ENCODE data around the gene LRRC56.

LRRC56 gene

GRCh38 chr11:565921-566509 is 28.7 kb downstream of the LRRC56 start:
- no peak for TF ChIP-seq TAF1 (IDR thresholded peaks at IDR 0.05; ENCODE audit: borderline replicate concordance, insufficient read depth, low read length)
- no peak for TF ChIP-seq FOXP2 (optimal IDR thresholded peaks at IDR 0.05; ENCODE audit: borderline replicate concordance, extremely low read depth, extremely low read length, insufficient read depth)
- 0 out of 2 replicates have a peak, but pooled peaks have one; percentile 40 for TF ChIP-seq POLR2AphosphoS5 (IDR thresholded peaks at IDR 0.05; ENCODE audit: low read depth, low read length)
- no peak for TF ChIP-seq SIN3A (IDR thresholded peaks at IDR 0.05; ENCODE audit: borderline replicate concordance, insufficient read depth, low read length)
- TF ChIP-seq REST (IDR thresholded peaks at IDR 0.05; ENCODE audit: insufficient read depth in 1 of 2, low read depth in 2 of 2, low read length in 2 of 2) = no peak

DNA sequence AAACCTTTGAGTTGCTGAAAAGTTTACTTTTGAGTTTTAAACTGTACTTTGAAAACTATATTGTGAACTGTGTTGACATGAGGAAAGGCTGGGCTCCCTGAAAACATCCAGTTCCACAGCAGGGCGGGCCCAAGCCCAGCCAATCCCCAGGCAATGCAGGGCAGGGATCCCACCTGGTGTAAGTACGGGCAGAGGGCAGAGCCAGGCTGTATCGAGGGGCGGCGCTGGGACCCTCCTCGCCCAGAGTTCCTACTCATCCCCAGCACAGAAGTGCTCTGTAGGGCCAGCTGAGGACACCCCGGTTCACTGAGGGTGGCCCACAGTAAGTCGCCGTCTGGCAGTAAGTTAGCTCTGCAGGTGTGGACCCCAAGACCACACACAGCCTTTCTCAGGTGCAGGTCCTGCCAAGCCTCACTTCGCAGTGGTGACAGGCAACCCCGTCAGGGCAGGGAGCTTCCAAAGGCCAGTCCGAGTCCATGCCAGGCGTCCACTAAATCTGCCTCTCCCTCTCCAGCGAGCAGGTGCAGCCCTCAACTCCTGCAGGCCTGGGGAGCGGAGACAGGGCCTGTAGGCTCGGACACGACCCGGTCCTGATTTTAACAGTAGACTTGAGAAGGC is 29.8 kb downstream of the LRRC56 start:
- no peak for TF ChIP-seq FOXP2 (optimal IDR thresholded peaks at IDR 0.05; ENCODE audit: borderline replicate concordance, extremely low read depth, extremely low read length, insufficient read depth)
- TF ChIP-seq TAF1 (IDR thresholded peaks at IDR 0.05; ENCODE audit: borderline replicate concordance, insufficient read depth, low read length) = no peak
- TF ChIP-seq POLR2AphosphoS5 (IDR thresholded peaks at IDR 0.05; ENCODE audit: low read depth, low read length) = no peak
- no peak for TF ChIP-seq REST (IDR thresholded peaks at IDR 0.05; ENCODE audit: insufficient read depth in 1 of 2, low read depth in 2 of 2, low read length in 2 of 2)
- no peak for TF ChIP-seq SIN3A (IDR thresholded peaks at IDR 0.05; ENCODE audit: borderline replicate concordance, insufficient read depth, low read length)

DNA sequence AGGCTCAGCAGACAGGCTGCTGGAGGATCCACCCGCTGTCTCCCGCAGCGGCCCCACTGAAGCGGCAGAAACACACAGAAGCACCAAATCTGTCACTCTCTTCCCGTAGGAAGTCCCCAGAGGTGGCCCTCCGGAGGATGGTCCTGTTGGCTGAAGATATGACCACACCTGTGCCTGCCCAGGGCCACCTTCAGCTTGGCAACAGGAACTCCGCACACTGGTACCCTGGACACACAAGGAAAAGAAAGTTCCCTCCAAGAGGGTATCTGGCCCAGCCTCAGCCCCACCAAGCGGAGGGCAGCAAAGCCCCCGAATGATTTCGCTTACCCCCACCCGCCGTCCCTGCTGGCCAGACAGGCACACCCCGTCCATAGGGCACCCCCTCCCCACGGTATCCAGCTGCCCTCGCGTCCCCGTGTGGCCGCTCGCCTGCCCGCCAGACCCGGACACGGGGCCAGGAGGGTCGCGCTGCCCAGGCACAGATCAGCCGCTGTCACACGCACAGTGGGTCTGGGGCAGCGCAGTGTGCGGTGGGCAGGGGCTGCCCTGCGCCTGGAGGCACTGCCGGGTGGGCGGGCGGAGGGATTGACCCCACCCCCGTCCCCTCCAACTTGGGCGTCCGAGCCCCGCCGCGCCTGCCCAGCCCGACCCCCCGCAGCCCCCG is 30.4 kb downstream of the LRRC56 start:
- TF ChIP-seq FOXP2 (optimal IDR thresholded peaks at IDR 0.05; ENCODE audit: borderline replicate concordance, extremely low read depth, extremely low read length, insufficient read depth) (peak; percentile 3), SIN3A (IDR thresholded peaks at IDR 0.05; ENCODE audit: borderline replicate concordance, insufficient read depth, low read length) (no peak)

DNA sequence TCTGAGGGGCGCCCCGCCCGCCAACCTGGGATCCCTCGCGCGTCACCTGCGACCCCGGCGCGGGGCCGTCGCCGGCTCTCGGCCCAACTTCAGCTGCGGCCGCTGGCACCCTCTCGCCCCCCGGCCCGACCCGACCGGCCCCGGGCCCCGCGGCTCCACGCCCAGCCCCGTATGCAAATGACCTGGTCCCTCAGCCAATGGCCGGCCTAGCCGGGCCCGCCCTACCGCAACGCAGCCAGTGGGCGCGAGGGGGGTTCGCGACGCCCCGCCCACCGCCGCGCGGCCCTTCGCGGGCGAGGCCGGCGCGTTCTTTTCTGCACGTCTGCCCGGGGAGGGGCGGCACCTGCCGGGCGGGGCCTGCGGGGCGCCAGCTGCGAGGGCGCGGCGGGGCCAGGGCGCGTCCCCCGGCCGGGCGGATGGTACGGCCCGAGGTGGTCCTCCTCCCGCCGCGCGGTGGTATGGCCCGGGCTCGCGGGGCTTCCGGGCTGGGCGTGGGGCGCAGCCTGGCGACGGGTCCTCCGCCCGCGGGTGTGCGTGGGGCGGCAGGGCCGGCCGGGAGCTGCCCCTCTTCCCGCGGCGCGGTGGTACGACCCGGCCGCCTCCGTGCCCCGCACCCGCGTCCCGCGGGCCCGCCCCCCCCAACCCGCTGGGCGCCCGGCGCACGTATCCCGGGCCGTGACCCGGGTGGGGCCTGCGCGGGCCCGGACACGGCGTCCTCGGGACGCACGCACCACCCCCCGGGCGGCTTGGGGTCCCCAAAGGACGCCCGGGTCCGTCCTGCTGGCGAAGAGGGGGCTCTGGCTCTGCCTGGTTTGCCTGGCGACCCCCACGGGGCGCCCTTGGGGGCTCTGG is 31.2 kb downstream of the LRRC56 start:
- TF ChIP-seq FOXP2 (optimal IDR thresholded peaks at IDR 0.05; ENCODE audit: borderline replicate concordance, extremely low read depth, extremely low read length, insufficient read depth) (no peak), SIN3A (IDR thresholded peaks at IDR 0.05; ENCODE audit: borderline replicate concordance, insufficient read depth, low read length) (no peak), TAF1 (IDR thresholded peaks at IDR 0.05; ENCODE audit: borderline replicate concordance, insufficient read depth, low read length) (peak; percentile 34; the same call in 1 of the 2 replicates), POLR2AphosphoS5 (IDR thresholded peaks at IDR 0.05; ENCODE audit: low read depth, low read length) (0 out of 2 replicates have a peak, but pooled peaks have one; percentile 6)

GRCh38 chr11:569158-569885 is 32.0 kb downstream of the LRRC56 start:
- TF ChIP-seq TAF1 (IDR thresholded peaks at IDR 0.05; ENCODE audit: borderline replicate concordance, insufficient read depth, low read length) (no peak), SIN3A (IDR thresholded peaks at IDR 0.05; ENCODE audit: borderline replicate concordance, insufficient read depth, low read length) (no peak), FOXP2 (optimal IDR thresholded peaks at IDR 0.05; ENCODE audit: borderline replicate concordance, extremely low read depth, extremely low read length, insufficient read depth) (no peak), REST (IDR thresholded peaks at IDR 0.05; ENCODE audit: insufficient read depth in 1 of 2, low read depth in 2 of 2, low read length in 2 of 2) (no peak), POLR2AphosphoS5 (IDR thresholded peaks at IDR 0.05; ENCODE audit: low read depth, low read length) (no peak)
